ENCODE results near the gene SH3RF3.

- TF ChIP-seq POLR2A (IDR thresholded peaks at IDR 0.05), result no peak
- TF ChIP-seq CTCF (IDR thresholded peaks at IDR 0.05), result no peak
- TF ChIP-seq POLR2AphosphoS5 (IDR thresholded peaks at IDR 0.05), result no peak
Measured at GRCh38 chr2:109434351-109434750, 305.3 kb downstream of the SH3RF3 start.

All from breast epithelium (tissue), 3 donors.